CD4-positive, alpha-beta T cell (primary cell): ENCODE measurements around the gene BANF2. TPM values are rescaled to one million over a fixed set of nuclear protein-coding genes. Genes with fewer than 3 reads are reported as not detected.

Experiments used
- ATAC-seq: fragments of 200-7000 bp; cut with Tn5 transposase; one replicate; pipeline ENCODE4 v1.10.0; 2022; ENCODE audit warnings: mild to moderate bottlenecking; ENCODE audit not compliant: poor library complexity
- CTCF ChIA-PET: fragments of 350-600 bp; sonication (Branson Sonifier 250); formaldehyde crosslinking; loops from one replicate; lab custom pipeline; 2021; ENCODE audit warnings: antibody characterized with exemption, inconsistent platforms; lab: Charles Lee
- POLR2A ChIA-PET: fragments of 350-600 bp; sonication (Branson Sonifier 250); formaldehyde crosslinking; loops from one replicate; lab custom pipeline; 2021; ENCODE audit warnings: antibody characterized with exemption, inconsistent platforms; lab: Charles Lee
- DNase-seq, 14 experiments: peaks; one replicate each; pipeline ENCODE4 v3.0.0-alpha.2; 2013 to 2020; ENCODE audit warnings: mixed read lengths in 2 of 14
- H3K27ac ChIP-seq, 2 donors: one replicate each; pipeline versions ENCODE4 v1.5.1 to v1.7.0; 2013; ENCODE audit warnings: low read length in 2 of 2, low read depth in 1 of 2, mild to moderate bottlenecking in 1 of 2
- H3K27me3 ChIP-seq, 2 experiments: 1 replicate in 1 of 2; 2 replicates in 1 of 2; pipeline versions ENCODE4 v1.6.1 to v1.7.0; 2013; ENCODE audit warnings: low read length in 2 of 2, control low read depth in 1 of 2, mild to moderate bottlenecking in 1 of 2, moderate library complexity in 1 of 2; ENCODE audit not compliant: insufficient read depth in 2 of 2, control insufficient read depth in 1 of 2
- H3K36me3 ChIP-seq: one replicate; pipeline ENCODE4 v1.6.1; 2013; ENCODE audit warnings: low read length, control low read depth; ENCODE audit not compliant: insufficient read depth
- H3K4me1 ChIP-seq: one replicate; pipeline ENCODE4 v1.6.1; 2013; ENCODE audit warnings: low read length, control low read depth; ENCODE audit not compliant: insufficient read depth
- H3K4me3 ChIP-seq: one replicate; pipeline ENCODE4 v1.5.1; 2013; ENCODE audit warnings: mild to moderate bottlenecking, low read length, moderate library complexity
- H3K9me3 ChIP-seq, 2 experiments: 1 replicate in 1 of 2; 2 replicates in 1 of 2; pipeline versions ENCODE4 v1.6.1 to v1.7.0; 2013; ENCODE audit warnings: low read length in 2 of 2, mild to moderate bottlenecking in 2 of 2, control low read depth in 1 of 2, moderate library complexity in 1 of 2; ENCODE audit not compliant: control insufficient read depth in 1 of 2, insufficient read depth in 1 of 2
- H3K27ac Mint-ChIP-seq: one replicate; pipeline ENCODE4 v1.8.0; 2020; ENCODE audit warnings: mixed read lengths
- H3K27me3 Mint-ChIP-seq: one replicate; pipeline ENCODE4 v1.8.0; 2021; ENCODE audit warnings: mixed read lengths
- H3K36me3 Mint-ChIP-seq: one replicate; pipeline ENCODE4 v1.8.0; 2021; ENCODE audit warnings: low read depth, mixed read lengths
- H3K4me1 Mint-ChIP-seq: one replicate; pipeline ENCODE4 v1.8.0; 2021; ENCODE audit warnings: low read depth, mixed read lengths
- H3K4me3 Mint-ChIP-seq: one replicate; pipeline ENCODE4 v1.8.0; 2020; ENCODE audit warnings: mild to moderate bottlenecking, mixed read lengths
- H3K9me3 Mint-ChIP-seq: one replicate; pipeline ENCODE4 v1.8.0; 2020; ENCODE audit warnings: mixed read lengths
- CTCF ChIP-seq: fragments of 200-600 bp; IDR thresholded peaks from one replicate; pipeline ENCODE4 v1.8.0; 2022; ENCODE audit warnings: antibody characterized with exemption, mild to moderate bottlenecking
- intact Hi-C, 2 experiments: fragments of 100-400 bp; cut with DNase I in 1 of 2; cut with micrococcal nuclease in 1 of 2; formaldehyde crosslinking; loops; one replicate each; pipeline versions ENCODE4 v1.15.1 to v1.9.0; 2023 to 2025; cut with DNase I, micrococcal nuclease
- total RNA-seq, 174 experiments: library from RNA in 2 of 174; stranded (reverse) in 2 of 174; gene quantifications; one replicate each; pipeline ENCODE4 v1.2.3 and lab custom pipeline; 2021 to 2026

Gene BANF2
- total RNA-seq, 2 experiments from 2014 or later: not detected

- no peaks in the 10 kb centered on the region for H3K4me1 Mint-ChIP-seq
- POLR2A ChIA-PET: no interaction called here
- H3K27me3 Mint-ChIP-seq: peaks cover 4% of the 10 kb centered on the region
- H3K9me3 Mint-ChIP-seq: no peaks in the 10 kb centered on the region
- H3K9me3 ChIP-seq: no peaks in the 10 kb centered on the region
- H3K27me3 ChIP-seq: peaks cover 0 to 3% of the 10 kb centered on the region in 2 experiments
- H3K4me3 Mint-ChIP-seq: no peak overlapping the region
- intact Hi-C loops: no loop called here
- CTCF ChIA-PET: no interaction called here
- ATAC-seq (no peak), DNase-seq (no peak)
- no peaks in the 10 kb centered on the region for H3K4me1 ChIP-seq
- H3K4me3 ChIP-seq: no peak overlapping the region
- no peaks in the 10 kb centered on the region for H3K36me3 Mint-ChIP-seq
- no peak for TF ChIP-seq CTCF
- no peak overlapping the region for H3K27ac ChIP-seq
- no peak overlapping the region for H3K27ac Mint-ChIP-seq
- no peaks in the 10 kb centered on the region for H3K36me3 ChIP-seq
Observed at GRCh38 chr20:17721802-17722486, 22.2 kb downstream of the BANF2 start.

GRCh38 chr20:17722493-17723300 lies 22.9 kb downstream of the BANF2 start:
- Histone ChIP-seq H3K4me1 (no peaks in the 10 kb centered on the region), H3K27me3 (peaks cover 0 to 3% of the 10 kb centered on the region in 2 experiments), H3K36me3 (no peaks in the 10 kb centered on the region), H3K9me3 (no peaks in the 10 kb centered on the region), H3K27ac (no peak overlapping the region), H3K4me3 (no peak overlapping the region)
- POLR2A ChIA-PET: interaction anchor here (0.5 kb wide), 1 partner anchor 460 kb away, joined by 4 read pairs; no protein-coding TSS in a partner anchor
- no peak overlapping the region for H3K27ac Mint-ChIP-seq
- TF ChIP-seq CTCF: no peak
- no peaks in the 10 kb centered on the region for H3K9me3 Mint-ChIP-seq
- DNase-seq (no peak), ATAC-seq (no peak)
- H3K4me1 Mint-ChIP-seq: no peaks in the 10 kb centered on the region
- intact Hi-C loops: no loop called here
- CTCF ChIA-PET: no interaction called here
- H3K4me3 Mint-ChIP-seq: no peak overlapping the region
- H3K36me3 Mint-ChIP-seq: no peaks in the 10 kb centered on the region
- H3K27me3 Mint-ChIP-seq: peaks cover 4% of the 10 kb centered on the region

- POLR2A ChIA-PET: no interaction called here
- Histone ChIP-seq H3K27ac (no peak overlapping the region), H3K4me1 (no peaks in the 10 kb centered on the region), H3K4me3 (no peak overlapping the region), H3K9me3 (no peaks in the 10 kb centered on the region), H3K36me3 (no peaks in the 10 kb centered on the region), H3K27me3 (peaks cover 0 to 3% of the 10 kb centered on the region in 2 experiments)
- Mint-ChIP-seq H3K4me3 (no peak overlapping the region), H3K27me3 (peaks cover 4% of the 10 kb centered on the region), H3K4me1 (no peaks in the 10 kb centered on the region), H3K9me3 (no peaks in the 10 kb centered on the region), H3K27ac (no peak overlapping the region), H3K36me3 (no peaks in the 10 kb centered on the region)
- intact Hi-C loops: no loop called here
- ATAC-seq: no peak
- DNase-seq: no peak
- CTCF ChIA-PET: no interaction called here
- TF ChIP-seq CTCF: no peak
Observed at GRCh38 chr20:17723301-17723691, 23.5 kb downstream of the BANF2 start.
